K562 treated with DMSO at 1 percent for 48 hours (cell line): ENCODE measurements around the gene TET1. TPM values are rescaled to one million over a fixed set of nuclear protein-coding genes. Genes with fewer than 3 reads are reported as not detected.

Experiments used
- total RNA-seq: library from RNA; unstranded; fragments of 300-600 nt; gene quantifications from 2 replicates; pipeline ENCODE4 v1.2.3, GENCODE V29; 2022; ENCODE audit warnings: low replicate concordance; ENCODE audit errors: extremely low read depth

Gene TET1
- total RNA-seq = not detected in 2 replicates

GRCh38 chr10:68560186-68560942, at the start of gene TET1:
TSS of gene TET1 (plus strand) at chr10:68560337. CDS start at chr10:68572339, 12,002 bp downstream.

GRCh38 chr10:68720793-68721672, 160.9 kb downstream of the TET1 start, which contains the start of gene CCAR1:
TSS of gene CCAR1 (plus strand) at chr10:68721239. CDS start at chr10:68722505, 1,266 bp downstream.

Other genes starting within 250 kb of the TET1 start
- gene HNRNPH3, start 228.3 kb upstream of the TET1 start, total RNA-seq = not detected in 2 replicates
- gene PBLD, start 227.4 kb upstream of the TET1 start, total RNA-seq = not detected in 2 replicates
- gene RUFY2, start 153.1 kb upstream of the TET1 start, total RNA-seq = not detected in 2 replicates
- not detected in 2 replicates for gene DNA2, start 88.4 kb upstream of the TET1 start, total RNA-seq
- gene SLC25A16, start 32.8 kb upstream of the TET1 start, total RNA-seq = not detected in 2 replicates
- gene CCAR1, start 160.9 kb downstream of the TET1 start, total RNA-seq = not detected in 2 replicates